A673 (cell line): ENCODE data around the gene TRAPPC14. TPM values are rescaled to one million over a fixed set of nuclear protein-coding genes. Genes with fewer than 3 reads are reported as not detected.
"Not testable (repeated sequence)": the region's sequence is repeated elsewhere in the genome, so short reads cannot be mapped to it uniquely, and the experiment has no call there.

Experiments
- BruUV-seq: library from RNA; stranded (reverse); fragments of 400-500 nt; replicated peaks from 2 replicates; lab custom pipeline; 2021; lab: Mats Ljungman, UMichigan
- CTCF ChIA-PET: fragments of 300-600 bp; sonication (Branson Sonifier 250); formaldehyde crosslinking; loops from one replicate; lab custom pipeline; 2022; ENCODE audit warnings: antibody characterized with exemption; lab: Charles Lee
- POLR2A ChIA-PET: fragments of 300-600 bp; sonication (Branson Sonifier 250); formaldehyde crosslinking; loops from one replicate; lab custom pipeline; 2022; ENCODE audit warnings: antibody characterized with exemption; ENCODE audit not compliant: low non-redundant PET; lab: Charles Lee
- DNase-seq: peaks from one replicate; pipeline ENCODE4 v3.0.0-alpha.2; 2015; ENCODE audit warnings: low spot score
- H3K27ac ChIP-seq: fragments of 200-600 bp; sonication (generic); 2 replicates; pipeline ENCODE4 v1.5.1; 2016; ENCODE audit warnings: mixed run types, low read depth, mild to moderate bottlenecking, mixed read lengths, antibody characterized with exemption, low read length; ENCODE audit not compliant: poor library complexity, severe bottlenecking
- H3K27me3 ChIP-seq: fragments of 200-600 bp; sonication (generic); replicated peaks from 2 replicates; pipeline ENCODE4 v1.6.1; 2017; ENCODE audit warnings: mixed run types, low read depth, mild to moderate bottlenecking, mixed read lengths, antibody characterized with exemption, low read length; ENCODE audit not compliant: insufficient read depth, poor library complexity
- H3K36me3 ChIP-seq: fragments of 200-600 bp; sonication (generic); 2 replicates; pipeline ENCODE4 v1.6.1; 2016; ENCODE audit warnings: mixed run types, mild to moderate bottlenecking, mixed read lengths, antibody characterized with exemption, low read length; ENCODE audit not compliant: insufficient read depth, poor library complexity, severe bottlenecking
- H3K4me1 ChIP-seq: fragments of 200-600 bp; sonication (generic); 2 replicates; pipeline ENCODE4 v1.6.1; 2017; ENCODE audit warnings: mixed run types, mild to moderate bottlenecking, mixed read lengths, antibody characterized with exemption, low read length; ENCODE audit not compliant: insufficient read depth, poor library complexity, severe bottlenecking
- H3K4me3 ChIP-seq: fragments of 200-600 bp; sonication (generic); 2 replicates; pipeline ENCODE4 v1.5.1; 2016; ENCODE audit warnings: low read depth, mixed run types, mild to moderate bottlenecking, mixed read lengths, low read length; ENCODE audit not compliant: poor library complexity, severe bottlenecking
- H3K9me3 ChIP-seq: fragments of 200-600 bp; sonication (generic); 2 replicates; pipeline ENCODE4 v1.6.1; 2016; ENCODE audit warnings: mixed run types, low read depth, mild to moderate bottlenecking, mixed read lengths, antibody characterized with exemption, low read length; ENCODE audit not compliant: poor library complexity, severe bottlenecking
- EZH2 ChIP-seq: fragments of 200-600 bp; sonication (generic); IDR thresholded peaks from 2 replicates; pipeline ENCODE4 v1.6.1; 2017; ENCODE audit warnings: borderline replicate concordance, low read depth, mild to moderate bottlenecking, mixed read lengths, antibody characterized with exemption, low read length; ENCODE audit not compliant: poor library complexity, severe bottlenecking
- intact Hi-C: fragments of 100-400 bp; cut with micrococcal nuclease; formaldehyde crosslinking; loops from one replicate; pipeline ENCODE4 v1.10.0; 2022; ENCODE audit not compliant: unreplicated experiment
- total RNA-seq: library from RNA; stranded (reverse); gene quantifications from 2 replicates; pipeline ENCODE4 v1.2.3, GENCODE V29; 2021
- TF ChIP-seq, protein P1 (sequence below): fragments of 300-800, 200-600 bp; sonication (generic); conservative IDR thresholded peaks from 2 replicates; pipeline ENCODE4 v1.5.1; 2017; ENCODE audit warnings: low read depth, mild to moderate bottlenecking, antibody characterized with exemption, low read length, moderate library complexity, mixed read lengths

The TRAPPC14 gene
- total RNA-seq, 1 experiment from 2014 or later = 22.6 TPM

DNA sequence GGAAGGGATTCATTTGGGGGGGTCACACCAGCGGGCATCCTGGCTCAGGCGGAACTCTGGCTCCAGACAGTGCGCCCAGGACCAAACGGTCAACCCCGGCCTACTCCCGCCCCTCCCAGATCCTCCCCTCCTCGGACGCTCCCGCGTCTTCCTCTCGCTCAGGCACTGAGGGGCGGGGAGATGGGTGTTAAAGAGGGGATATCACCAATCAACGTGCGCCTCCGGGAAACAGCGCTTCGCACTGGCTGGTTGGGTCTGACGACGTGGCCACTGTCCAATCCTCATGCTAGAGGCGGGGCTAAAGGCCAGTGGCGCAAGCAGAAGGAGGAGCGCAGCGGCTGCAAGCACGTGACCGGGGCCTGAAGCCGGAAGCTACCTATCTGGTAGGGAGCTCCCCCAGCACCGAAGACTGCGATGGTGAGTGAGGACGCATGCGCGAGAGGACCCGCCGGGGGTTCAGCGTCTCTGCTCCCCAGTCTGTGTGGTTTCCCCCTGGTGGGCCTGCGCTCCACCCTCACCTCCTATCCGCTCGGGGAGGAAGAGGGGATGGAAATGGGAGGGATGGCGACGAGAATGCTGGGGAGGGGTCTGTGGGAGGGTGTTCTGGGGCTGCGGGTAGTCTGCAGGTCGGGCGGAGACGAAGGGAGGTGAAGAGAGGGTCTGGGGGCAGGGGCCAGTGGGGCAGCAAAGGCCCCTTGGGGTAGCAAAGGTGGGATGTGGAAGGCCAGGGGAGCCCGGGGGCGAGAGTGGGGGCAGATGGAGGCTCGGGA, 9.8 kb downstream of the TRAPPC14 start, which contains the start of gene LAMTOR4:
Gene LAMTOR4, plus strand, starts transcription at position 360 of the 770 bp plus-strand sequence. Its CDS starts 55 bp downstream, at position 415.
- BruUV-seq = no TSS peak
- peak within 1 kb of the TSS; percentile 75 for H3K4me3 ChIP-seq
- H3K36me3 ChIP-seq = no peaks in the 10 kb centered on the region
- H3K27ac ChIP-seq = peak within 1 kb of the TSS; percentile 75
- no peak for TF ChIP-seq EZH2
- TF ChIP-seq, protein P1, sequence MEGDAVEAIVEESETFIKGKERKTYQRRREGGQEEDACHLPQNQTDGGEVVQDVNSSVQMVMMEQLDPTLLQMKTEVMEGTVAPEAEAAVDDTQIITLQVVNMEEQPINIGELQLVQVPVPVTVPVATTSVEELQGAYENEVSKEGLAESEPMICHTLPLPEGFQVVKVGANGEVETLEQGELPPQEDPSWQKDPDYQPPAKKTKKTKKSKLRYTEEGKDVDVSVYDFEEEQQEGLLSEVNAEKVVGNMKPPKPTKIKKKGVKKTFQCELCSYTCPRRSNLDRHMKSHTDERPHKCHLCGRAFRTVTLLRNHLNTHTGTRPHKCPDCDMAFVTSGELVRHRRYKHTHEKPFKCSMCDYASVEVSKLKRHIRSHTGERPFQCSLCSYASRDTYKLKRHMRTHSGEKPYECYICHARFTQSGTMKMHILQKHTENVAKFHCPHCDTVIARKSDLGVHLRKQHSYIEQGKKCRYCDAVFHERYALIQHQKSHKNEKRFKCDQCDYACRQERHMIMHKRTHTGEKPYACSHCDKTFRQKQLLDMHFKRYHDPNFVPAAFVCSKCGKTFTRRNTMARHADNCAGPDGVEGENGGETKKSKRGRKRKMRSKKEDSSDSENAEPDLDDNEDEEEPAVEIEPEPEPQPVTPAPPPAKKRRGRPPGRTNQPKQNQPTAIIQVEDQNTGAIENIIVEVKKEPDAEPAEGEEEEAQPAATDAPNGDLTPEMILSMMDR = no peak
- intact Hi-C loops = loop anchor here (1.0 kb wide), 1 partner anchor 10 kb away; the partner anchor contains the start of gene TRAPPC14
- DNase-seq = peak; percentile 99
- CTCF ChIA-PET = interaction anchor here (0.6 to 1.0 kb wide), 4 partner anchors 9 to 373 kb away, joined by 3 to 4 read pairs (median 3); no protein-coding TSS in a partner anchor
- peaks cover 13% of the 10 kb centered on the region for H3K4me1 ChIP-seq
- H3K9me3 ChIP-seq = no peaks in the 10 kb centered on the region
- H3K27me3 ChIP-seq = no peaks in the 10 kb centered on the region
- POLR2A ChIA-PET = interaction anchor here (0.7 to 1.0 kb wide), 2 partner anchors 24 to 282 kb away, joined by 3 read pairs; no protein-coding TSS in a partner anchor

DNA sequence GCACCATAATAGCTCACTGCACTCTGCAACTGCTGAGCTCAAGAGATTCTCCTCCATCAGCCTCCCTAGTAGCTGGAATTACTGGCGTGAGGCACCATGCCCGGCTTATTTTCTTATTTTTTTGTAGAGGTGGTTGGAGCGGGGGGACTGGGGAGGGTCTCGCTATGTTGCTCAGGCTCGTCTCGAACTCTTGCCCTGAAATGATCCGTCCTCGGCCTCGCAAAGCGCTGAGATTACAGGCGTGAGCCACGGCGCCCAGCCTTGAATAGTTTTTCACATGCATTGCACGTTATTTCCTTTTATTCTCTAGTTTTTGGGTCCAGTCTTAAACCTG, 10.3 kb downstream of the TRAPPC14 start:
- no peak for DNase-seq
- intact Hi-C loops = loop anchor here (1.0 kb wide), 1 partner anchor 10 kb away; the partner anchor contains the start of gene TRAPPC14
- CTCF ChIA-PET = interaction anchor here (0.6 to 1.0 kb wide), 2 partner anchors 10 to 42 kb away, joined by 3 read pairs; no protein-coding TSS in a partner anchor
- TF ChIP-seq, protein P1 = no peak
- TF ChIP-seq EZH2 = no peak
- Histone ChIP-seq H3K27ac (peak overlapping the region; percentile 75), H3K4me3 (peak overlapping the region; percentile 75), H3K36me3 (no peaks in the 10 kb centered on the region), H3K4me1 (peaks cover 11% of the 10 kb centered on the region), H3K9me3 (no peaks in the 10 kb centered on the region), H3K27me3 (no peaks in the 10 kb centered on the region)
- BruUV-seq = no TSS peak
- POLR2A ChIA-PET = interaction anchor here (0.7 to 1.0 kb wide), 3 partner anchors 23 to 282 kb away, joined by 3 to 9 read pairs (median 3); no protein-coding TSS in a partner anchor

DNA sequence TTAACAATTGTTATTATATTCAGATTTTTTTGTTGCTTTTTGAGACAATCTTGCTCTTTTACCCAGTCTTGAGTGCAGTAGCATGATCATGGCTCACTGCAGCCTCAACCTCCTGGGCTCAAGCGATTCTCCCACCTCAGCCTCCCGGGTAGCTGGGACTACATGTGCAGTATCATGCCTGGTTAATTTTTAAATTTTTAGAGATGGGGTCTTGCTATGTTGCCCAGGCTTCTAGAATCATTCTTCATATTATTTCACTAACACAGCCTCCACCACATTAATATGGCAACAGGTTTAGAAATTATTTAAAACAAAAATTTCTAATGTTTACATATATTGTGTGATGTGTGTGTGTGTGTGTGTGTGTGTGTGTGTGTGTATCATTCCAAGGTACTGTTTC, 11.2 kb downstream of the TRAPPC14 start:
- DNase-seq = no peak
- Histone ChIP-seq H3K9me3 (no peaks in the 10 kb centered on the region), H3K27ac (no peak overlapping the region), H3K4me1 (peaks cover 8% of the 10 kb centered on the region), H3K36me3 (no peaks in the 10 kb centered on the region), H3K4me3 (no peak overlapping the region), H3K27me3 (no peaks in the 10 kb centered on the region)
- TF ChIP-seq, protein P1 = no peak
- TF ChIP-seq EZH2 = no peak
- POLR2A ChIA-PET = no interaction called here
- intact Hi-C loops = no loop called here
- BruUV-seq = no TSS peak
- CTCF ChIA-PET = no interaction called here

DNA sequence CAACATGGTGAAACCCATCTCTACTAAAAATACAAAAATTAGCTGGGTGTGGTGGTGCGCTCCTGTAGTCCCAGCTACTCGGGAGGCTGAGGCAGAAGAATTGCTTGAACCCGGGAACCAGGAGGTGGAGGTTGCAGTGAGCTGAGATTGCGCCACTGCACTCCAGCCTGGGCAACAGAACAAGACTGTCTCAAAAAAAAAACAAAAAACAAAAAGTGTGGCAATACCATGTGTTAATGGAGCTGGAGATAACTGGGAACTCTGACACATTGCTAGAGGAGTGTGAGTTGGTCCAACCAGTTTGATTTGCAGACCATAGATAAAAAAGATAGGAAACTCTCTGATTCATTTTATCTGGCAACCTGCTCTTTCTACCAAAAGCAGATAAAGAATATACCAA, 12.2 kb downstream of the TRAPPC14 start:
- H3K4me3 ChIP-seq, intact Hi-C loops, H3K4me1 ChIP-seq, POLR2A ChIA-PET, CTCF ChIA-PET, H3K9me3 ChIP-seq, BruUV-seq, H3K27ac ChIP-seq, H3K27me3 ChIP-seq, H3K36me3 ChIP-seq, DNase-seq: not testable (repeated sequence)
